GM23338 (cell line): ENCODE results near the gene SHISA7. TPM values are rescaled to one million over a fixed set of nuclear protein-coding genes. Genes with fewer than 3 reads are reported as not detected.
"Not testable (repeated sequence)": the region's sequence is repeated elsewhere in the genome, so short reads cannot be mapped to it uniquely, and the experiment has no call there.

ENCODE experiments used
- ATAC-seq: fragments of 200-7000 bp; cut with Tn5 transposase; 3 replicates; pipeline ENCODE4 v1.9.1; 2020
- DNase-seq: peaks from one replicate; pipeline ENCODE4 v3.0.0-alpha.2; 2015; ENCODE audit warnings: low spot score
- H2AFZ ChIP-seq: fragments of 200-600 bp; sonication (generic); 2 replicates; pipeline ENCODE4 v1.8.0; 2016; ENCODE audit warnings: antibody characterized with exemption, mild to moderate bottlenecking, moderate library complexity
- H3F3A ChIP-seq: fragments of 200-600 bp; sonication (generic); replicated peaks from 2 replicates; pipeline ENCODE4 v1.8.0; 2017; ENCODE audit warnings: antibody characterized with exemption, mixed run types, low read depth
- H3K27ac ChIP-seq: fragments of 200-600 bp; sonication (generic); 2 replicates; pipeline ENCODE4 v1.6.1; 2016; ENCODE audit warnings: low read depth
- H3K27me3 ChIP-seq: fragments of 200-600 bp; sonication (generic); 2 replicates; pipeline ENCODE4 v1.8.0; 2016; ENCODE audit warnings: mild to moderate bottlenecking, mixed run types, moderate library complexity; ENCODE audit not compliant: insufficient read depth
- H3K36me3 ChIP-seq: fragments of 200-600 bp; sonication (generic); 2 replicates; pipeline ENCODE4 v1.8.0; 2016; ENCODE audit warnings: mild to moderate bottlenecking; ENCODE audit not compliant: insufficient read depth
- H3K4me1 ChIP-seq: fragments of 200-600 bp; sonication (generic); 2 replicates; pipeline ENCODE4 v1.8.0; 2016; ENCODE audit warnings: mild to moderate bottlenecking, moderate library complexity; ENCODE audit not compliant: insufficient read depth
- H3K4me2 ChIP-seq: fragments of 200-600 bp; sonication (generic); 2 replicates; pipeline ENCODE4 v1.7.1; 2017; ENCODE audit warnings: mixed run types
- H3K4me3 ChIP-seq: fragments of 200-600 bp; sonication (generic); 2 replicates; pipeline ENCODE4 v1.6.1; 2016; ENCODE audit warnings: mixed run types
- H3K79me2 ChIP-seq: fragments of 200-600 bp; sonication (generic); replicated peaks from 2 replicates; pipeline ENCODE4 v1.8.0; 2017; ENCODE audit warnings: mild to moderate bottlenecking; ENCODE audit not compliant: insufficient read depth
- H3K9me2 ChIP-seq: fragments of 200-600 bp; sonication (generic); 2 replicates; pipeline ENCODE4 v1.8.0; 2017; ENCODE audit not compliant: insufficient read depth
- H4K20me1 ChIP-seq: fragments of 200-600 bp; sonication (generic); replicated peaks from 2 replicates; pipeline ENCODE4 v1.8.0; 2017; ENCODE audit warnings: mild to moderate bottlenecking; ENCODE audit not compliant: insufficient read depth
- H3K27ac Mint-ChIP-seq: 2 replicates; pipeline ENCODE4 v1.8.0; 2020; ENCODE audit warnings: inconsistent platforms, mild to moderate bottlenecking, moderate library complexity, mixed read lengths
- H3K27me3 Mint-ChIP-seq: 3 replicates; pipeline ENCODE4 v1.8.0; 2022; ENCODE audit warnings: low read depth, mild to moderate bottlenecking, moderate library complexity, mixed read lengths, inconsistent platforms; ENCODE audit not compliant: insufficient read depth, poor library complexity
- H3K36me3 Mint-ChIP-seq: 3 replicates; pipeline ENCODE4 v1.8.0; 2021; ENCODE audit warnings: low read depth, mild to moderate bottlenecking, inconsistent platforms, moderate library complexity, mixed read lengths
- H3K4me1 Mint-ChIP-seq: 3 replicates; pipeline ENCODE4 v1.8.0; 2020; ENCODE audit warnings: mild to moderate bottlenecking, inconsistent platforms, mixed read lengths
- H3K4me3 Mint-ChIP-seq: 3 replicates; pipeline ENCODE4 v1.8.0; 2021; ENCODE audit warnings: moderate library complexity, mild to moderate bottlenecking, inconsistent platforms, mixed read lengths
- H3K9me3 Mint-ChIP-seq: 3 replicates; pipeline ENCODE4 v1.8.0; 2020; ENCODE audit warnings: moderate library complexity, mild to moderate bottlenecking, inconsistent platforms, mixed read lengths
- CREB1 ChIP-seq: fragments of 250-450 bp; sonication (Bioruptor Pico); IDR thresholded peaks from 2 replicates; pipeline ENCODE4 v1.5.0; 2020; ENCODE audit warnings: low read depth, mild to moderate bottlenecking, moderate library complexity
- EZH2 ChIP-seq: fragments of 200-600 bp; sonication (generic); IDR thresholded peaks from one replicate; pipeline ENCODE4 v1.8.0; 2017; ENCODE audit warnings: antibody characterized with exemption, mild to moderate bottlenecking, low read depth; ENCODE audit not compliant: unreplicated experiment
- EZH2phosphoT487 ChIP-seq: fragments of 200-600 bp; sonication (generic); IDR thresholded peaks from one replicate; pipeline ENCODE4 v1.8.1; 2018; ENCODE audit warnings: antibody characterized with exemption; ENCODE audit not compliant: unreplicated experiment
- JUNB ChIP-seq: IDR thresholded peaks from one replicate; pipeline ENCODE4 v1.6.1; 2016; ENCODE audit warnings: antibody characterized with exemption; ENCODE audit not compliant: unreplicated experiment
- NANOG ChIP-seq: IDR thresholded peaks from 2 replicates; pipeline ENCODE4 v1.6.1; 2016; ENCODE audit warnings: antibody characterized with exemption, borderline replicate concordance
- POLR2AphosphoS5 ChIP-seq: IDR thresholded peaks from 2 replicates; pipeline ENCODE4 v1.6.1; 2016; ENCODE audit warnings: antibody characterized with exemption, low read depth
- REST ChIP-seq: IDR thresholded peaks from one replicate; pipeline ENCODE4 v1.6.1; 2018; ENCODE audit warnings: antibody characterized with exemption; ENCODE audit not compliant: unreplicated experiment
- STAT1 ChIP-seq: IDR thresholded peaks from one replicate; pipeline ENCODE4 v1.6.1; 2016; ENCODE audit warnings: antibody characterized with exemption; ENCODE audit not compliant: unreplicated experiment
- ZNF114 ChIP-seq: fragments of 250-450 bp; sonication (Bioruptor Pico); IDR thresholded peaks from 2 replicates; pipeline ENCODE4 v1.5.0; 2020; ENCODE audit warnings: mild to moderate bottlenecking, moderate library complexity
- ZNF331 ChIP-seq: fragments of 250-450 bp; sonication (Bioruptor Pico); IDR thresholded peaks from 2 replicates; pipeline ENCODE4 v1.5.0; 2020; ENCODE audit warnings: low read depth, mild to moderate bottlenecking, moderate library complexity
- ZNF462 ChIP-seq: fragments of 250-450 bp; sonication (Bioruptor Pico); IDR thresholded peaks from 2 replicates; pipeline ENCODE4 v1.5.0; 2020; ENCODE audit warnings: mild to moderate bottlenecking, moderate library complexity
- polyA plus RNA-seq: library from polyadenylated mRNA; unstranded; fragments of >200 nt; fragmentation: Nextera tagmentation; extraction: Ambion mirVana; gene quantifications from 2 replicates; pipeline ENCODE4 v1.2.1, GENCODE V29; 2016
- total RNA-seq: library from RNA; depleted of rRNA; stranded (reverse); fragments of >200 nt; shearing (Covaris generic); gene quantifications from 2 replicates; pipeline ENCODE4 v1.2.3, GENCODE V29; 2014
- TF ChIP-seq, protein P1 (sequence below), 2 experiments: fragments of 200-600 bp in 1 of 2; sonication (generic) in 1 of 2; conservative IDR thresholded peaks; 2 replicates each; pipeline versions ENCODE4 v1.5.1 to v1.6.1; 2016 to 2017; ENCODE audit warnings: antibody characterized with exemption in 2 of 2, low read depth in 2 of 2, mild to moderate bottlenecking in 2 of 2, moderate library complexity in 1 of 2

Gene SHISA7
- total and polyA plus RNA-seq, 2 experiments from 2014 or later = 0.32 to 1.4 TPM

- Mint-ChIP-seq H3K36me3 (peaks cover 53% of the 10 kb centered on the region), H3K4me1 (peaks cover 18% of the 10 kb centered on the region), H3K27me3 (peaks cover 25% of the 10 kb centered on the region), H3K9me3 (peaks cover 30% of the 10 kb centered on the region)
- not testable (repeated sequence) for H3K4me2 ChIP-seq, H3K9me2 ChIP-seq, H3K27ac Mint-ChIP-seq, H3K27ac ChIP-seq, DNase-seq, H3K4me3 Mint-ChIP-seq, ATAC-seq, H2AFZ ChIP-seq, H3K27me3 ChIP-seq, H3K4me3 ChIP-seq
- H3K79me2 ChIP-seq = peaks cover 32% of the 10 kb centered on the region
- H4K20me1 ChIP-seq = peaks cover 30% of the 10 kb centered on the region
- peaks cover 12% of the 10 kb centered on the region for H3K4me1 ChIP-seq
- H3F3A ChIP-seq = peaks cover 27% of the 10 kb centered on the region
- H3K36me3 ChIP-seq = peaks cover 23% of the 10 kb centered on the region
Observed at GRCh38 chr19:55409179-55409578, 33.9 kb downstream of the SHISA7 start.

DNA sequence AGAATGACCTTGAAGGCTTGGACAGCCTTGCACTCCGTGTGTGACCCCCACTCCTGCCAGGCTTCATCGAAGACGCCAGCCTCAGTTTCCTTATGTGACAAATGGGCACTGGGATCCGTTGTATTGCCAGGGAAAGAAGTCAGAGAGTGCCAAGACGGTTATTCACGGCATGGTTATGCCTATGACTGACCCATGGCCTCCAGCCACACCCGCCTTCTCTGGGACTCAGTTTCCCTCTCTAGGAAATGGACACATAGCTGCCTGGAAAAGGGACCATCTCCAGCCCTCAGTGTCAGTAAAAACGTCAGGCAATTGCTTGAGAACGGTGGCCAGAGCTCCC is 34.6 kb downstream of the SHISA7 start:
- no peaks in the 10 kb centered on the region for H3K27me3 ChIP-seq
- Mint-ChIP-seq H3K27ac (peak overlapping the region; percentile 98), H3K4me3 (peak overlapping the region; percentile 91), H3K4me1 (peaks cover 18% of the 10 kb centered on the region), H3K27me3 (peaks cover 23% of the 10 kb centered on the region), H3K9me3 (peaks cover 30% of the 10 kb centered on the region), H3K36me3 (peaks cover 60% of the 10 kb centered on the region)
- peaks cover 37% of the 10 kb centered on the region for H4K20me1 ChIP-seq
- no peak for ATAC-seq
- peaks cover 29% of the 10 kb centered on the region for H3K36me3 ChIP-seq
- peaks cover 14% of the 10 kb centered on the region for H3K4me1 ChIP-seq
- peaks cover 33% of the 10 kb centered on the region for H3F3A ChIP-seq
- H3K79me2 ChIP-seq = peaks cover 39% of the 10 kb centered on the region
- H3K27ac ChIP-seq = peak overlapping the region; percentile 89; the same call in 1 of the 2 replicates
- no peak overlapping the region for H2AFZ ChIP-seq
- peaks cover 8% of the 10 kb centered on the region for H3K9me2 ChIP-seq
- H3K4me3 ChIP-seq = peak overlapping the region; percentile 36; the same call in 1 of the 2 replicates
- no peak for DNase-seq
- H3K4me2 ChIP-seq = peak overlapping the region; percentile 61; the same call in 1 of the 2 replicates
- TF ChIP-seq ZNF331 (CRISPR knock-in tag) = no peak
- no peak for TF ChIP-seq STAT1
- TF ChIP-seq, protein P1, sequence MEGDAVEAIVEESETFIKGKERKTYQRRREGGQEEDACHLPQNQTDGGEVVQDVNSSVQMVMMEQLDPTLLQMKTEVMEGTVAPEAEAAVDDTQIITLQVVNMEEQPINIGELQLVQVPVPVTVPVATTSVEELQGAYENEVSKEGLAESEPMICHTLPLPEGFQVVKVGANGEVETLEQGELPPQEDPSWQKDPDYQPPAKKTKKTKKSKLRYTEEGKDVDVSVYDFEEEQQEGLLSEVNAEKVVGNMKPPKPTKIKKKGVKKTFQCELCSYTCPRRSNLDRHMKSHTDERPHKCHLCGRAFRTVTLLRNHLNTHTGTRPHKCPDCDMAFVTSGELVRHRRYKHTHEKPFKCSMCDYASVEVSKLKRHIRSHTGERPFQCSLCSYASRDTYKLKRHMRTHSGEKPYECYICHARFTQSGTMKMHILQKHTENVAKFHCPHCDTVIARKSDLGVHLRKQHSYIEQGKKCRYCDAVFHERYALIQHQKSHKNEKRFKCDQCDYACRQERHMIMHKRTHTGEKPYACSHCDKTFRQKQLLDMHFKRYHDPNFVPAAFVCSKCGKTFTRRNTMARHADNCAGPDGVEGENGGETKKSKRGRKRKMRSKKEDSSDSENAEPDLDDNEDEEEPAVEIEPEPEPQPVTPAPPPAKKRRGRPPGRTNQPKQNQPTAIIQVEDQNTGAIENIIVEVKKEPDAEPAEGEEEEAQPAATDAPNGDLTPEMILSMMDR (conservative IDR thresholded peaks at IDR 0.05; ENCODE audit: low read depth in 2 of 2) = no peak
- TF ChIP-seq NANOG = no peak
- no peak for TF ChIP-seq ZNF114
- TF ChIP-seq JUNB = no peak
- TF ChIP-seq POLR2AphosphoS5 = no peak
- no peak for TF ChIP-seq REST
- no peak for TF ChIP-seq EZH2phosphoT487
- TF ChIP-seq CREB1 (CRISPR knock-in tag) = no peak
- TF ChIP-seq ZNF462 (CRISPR knock-in tag) = no peak
- TF ChIP-seq EZH2 = no peak
